GM12801 (cell line): ENCODE results near the gene PAK5.

ENCODE experiments used
- TF ChIP-seq, protein P1 (sequence below): IDR thresholded peaks from one replicate; pipeline ENCODE4 v1.5.1; 2011; ENCODE audit warnings: control low read depth; ENCODE audit not compliant: insufficient read length; ENCODE audit errors: extremely low read depth

The PAK5 gene

DNA sequence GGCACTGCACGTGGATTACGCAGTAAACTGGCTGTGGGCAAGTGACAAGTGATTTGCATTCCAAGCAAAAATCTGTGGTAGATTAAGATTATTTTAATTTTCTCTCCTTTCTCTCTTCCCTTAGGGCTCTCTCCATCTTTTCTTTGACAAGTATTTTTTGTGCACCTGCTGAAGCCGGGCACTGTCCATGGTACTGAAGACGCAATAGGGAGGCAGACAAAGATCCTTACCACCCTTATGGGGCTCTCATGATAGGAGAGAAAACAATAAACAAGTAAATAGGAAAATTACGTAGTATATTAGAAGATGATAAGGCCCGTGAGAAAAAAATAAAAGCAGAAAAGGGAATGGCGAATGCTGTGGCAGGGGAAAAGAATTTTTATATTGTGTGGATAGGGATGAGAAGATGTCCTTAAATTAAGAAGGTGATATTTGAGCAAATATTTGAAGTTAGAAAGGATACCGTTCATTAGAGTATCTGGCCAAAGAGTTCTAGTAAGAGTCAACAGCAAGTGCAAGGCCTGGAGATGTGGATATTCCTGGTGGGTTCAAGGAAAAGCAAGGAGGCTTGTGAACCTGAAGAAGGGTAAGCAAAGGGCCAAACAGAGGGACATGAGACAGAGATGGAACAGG, 178.5 kb downstream of the PAK5 start:
- TF ChIP-seq, protein P1, sequence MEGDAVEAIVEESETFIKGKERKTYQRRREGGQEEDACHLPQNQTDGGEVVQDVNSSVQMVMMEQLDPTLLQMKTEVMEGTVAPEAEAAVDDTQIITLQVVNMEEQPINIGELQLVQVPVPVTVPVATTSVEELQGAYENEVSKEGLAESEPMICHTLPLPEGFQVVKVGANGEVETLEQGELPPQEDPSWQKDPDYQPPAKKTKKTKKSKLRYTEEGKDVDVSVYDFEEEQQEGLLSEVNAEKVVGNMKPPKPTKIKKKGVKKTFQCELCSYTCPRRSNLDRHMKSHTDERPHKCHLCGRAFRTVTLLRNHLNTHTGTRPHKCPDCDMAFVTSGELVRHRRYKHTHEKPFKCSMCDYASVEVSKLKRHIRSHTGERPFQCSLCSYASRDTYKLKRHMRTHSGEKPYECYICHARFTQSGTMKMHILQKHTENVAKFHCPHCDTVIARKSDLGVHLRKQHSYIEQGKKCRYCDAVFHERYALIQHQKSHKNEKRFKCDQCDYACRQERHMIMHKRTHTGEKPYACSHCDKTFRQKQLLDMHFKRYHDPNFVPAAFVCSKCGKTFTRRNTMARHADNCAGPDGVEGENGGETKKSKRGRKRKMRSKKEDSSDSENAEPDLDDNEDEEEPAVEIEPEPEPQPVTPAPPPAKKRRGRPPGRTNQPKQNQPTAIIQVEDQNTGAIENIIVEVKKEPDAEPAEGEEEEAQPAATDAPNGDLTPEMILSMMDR: no peak

DNA sequence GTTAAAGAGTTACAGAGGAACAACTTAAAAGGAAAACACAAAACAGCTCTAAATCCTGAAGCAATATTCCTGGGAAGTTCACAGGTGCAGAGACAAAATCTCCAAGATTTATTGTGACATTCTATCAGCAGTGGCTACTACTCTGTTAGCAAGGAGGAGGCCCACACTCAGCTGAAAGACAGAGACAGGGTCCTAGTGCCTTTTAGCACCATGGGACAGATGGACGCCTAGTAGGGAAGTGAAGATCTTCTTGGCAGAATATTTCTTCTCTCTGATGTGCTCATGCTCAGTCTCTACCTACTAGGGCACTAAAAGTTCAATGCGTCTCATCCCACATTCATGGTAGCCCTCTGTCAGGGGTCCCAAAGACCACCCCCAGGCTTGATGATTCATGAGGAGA, 191.1 kb downstream of the PAK5 start:
- TF ChIP-seq, protein P1: no peak

GRCh38 chr20:9646375-9646774, 192.5 kb downstream of the PAK5 start:
- TF ChIP-seq, protein P1: no peak

DNA sequence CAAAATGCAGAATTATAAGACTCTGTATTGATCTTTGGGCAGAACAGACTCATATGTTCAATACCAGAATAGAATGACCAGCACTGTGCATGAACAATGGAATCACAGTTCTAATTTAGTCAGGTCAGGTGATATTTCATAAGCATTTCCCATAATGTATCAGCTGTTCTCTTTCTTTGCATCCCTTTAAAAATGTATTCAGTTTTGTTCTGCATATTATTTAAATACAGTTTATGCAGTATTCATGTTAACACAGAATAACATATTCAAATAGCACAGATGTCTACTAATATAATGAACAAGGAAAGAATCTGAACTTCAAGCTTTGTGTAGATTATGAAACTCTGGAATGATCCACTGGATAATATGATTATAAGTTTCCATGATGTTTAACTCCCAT, 196.0 kb downstream of the PAK5 start:
- TF ChIP-seq, protein P1: no peak

GRCh38 chr20:9637889-9638288, 201.0 kb downstream of the PAK5 start:
- TF ChIP-seq, protein P1: no peak

GRCh38 chr20:9635750-9636149, 203.1 kb downstream of the PAK5 start:
- TF ChIP-seq, protein P1: no peak

DNA sequence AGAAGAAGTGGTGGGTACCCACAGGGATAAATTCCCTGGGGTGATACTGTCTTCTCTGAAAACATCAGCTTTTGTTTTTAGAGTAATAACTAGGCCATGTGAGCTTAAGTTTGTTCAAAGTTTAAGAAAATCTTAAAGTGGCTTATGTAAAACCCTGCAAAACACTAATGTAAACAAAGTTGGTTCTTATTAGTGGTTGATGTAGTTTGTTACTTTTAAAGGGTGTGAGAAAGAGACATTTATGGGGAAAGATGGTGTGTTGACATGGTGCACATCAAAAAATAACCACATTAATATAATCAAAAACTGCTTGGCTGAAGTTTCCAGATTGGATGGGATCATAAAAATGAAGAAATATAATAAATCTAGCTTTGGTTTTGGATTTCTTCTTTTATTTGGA, 204.5 kb downstream of the PAK5 start:
- TF ChIP-seq, protein P1: no peak
